ENCODE data around the gene RABGAP1L. TPM values are rescaled to one million over a fixed set of nuclear protein-coding genes. Genes with fewer than 3 reads are reported as not detected.
A peak's percentile ranks its signal among the peaks of the same experiment; 100 is the strongest.

Gene RABGAP1L
- total RNA-seq, 1 donor from 2014 or later: 69.2 TPM

DNA sequence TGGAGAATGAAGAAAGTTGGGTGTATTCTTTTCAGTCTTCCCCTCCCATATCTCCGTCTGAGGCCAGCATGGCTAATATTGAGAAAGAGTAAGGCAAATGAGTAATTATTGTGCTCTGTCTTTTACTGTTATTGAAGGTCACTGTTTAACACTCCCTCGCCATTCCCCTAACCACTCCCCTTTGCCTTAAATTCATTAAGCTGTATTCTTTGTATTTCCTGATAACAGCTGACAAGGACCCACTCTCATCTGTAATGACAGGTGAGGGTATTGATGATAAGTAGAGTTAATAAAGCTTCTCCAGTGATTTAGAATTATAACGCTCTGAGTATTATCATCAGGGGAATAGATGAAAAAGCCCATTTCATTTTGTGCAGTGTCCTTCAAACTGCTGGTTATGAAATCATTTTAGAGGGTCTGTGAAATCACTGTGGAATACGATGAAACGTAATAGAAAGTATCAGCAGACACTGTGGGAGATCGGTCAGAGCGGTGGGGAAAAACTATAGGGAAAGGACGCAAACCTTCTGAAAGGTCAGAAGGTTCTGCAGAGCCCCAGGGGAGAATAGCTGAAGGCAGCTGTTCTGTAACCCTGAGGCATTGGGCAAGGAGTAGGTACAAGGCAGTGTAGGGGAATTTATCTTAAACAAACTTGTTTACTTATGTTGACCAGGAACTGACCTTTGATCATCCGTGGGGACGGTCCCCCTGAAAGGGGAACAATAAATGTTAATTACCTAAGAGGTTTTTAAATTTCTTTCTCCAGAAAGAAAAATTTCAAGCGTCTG lies 794.2 kb downstream of the RABGAP1L start:
- peaks cover 36% of the 10 kb centered on the region for H3K4me1 ChIP-seq
- no peak overlapping the region for H3K4me3 ChIP-seq
- no peaks in the 10 kb centered on the region for H3K27me3 ChIP-seq (ENCODE audit: low read depth)
- intact Hi-C loops (cut with micrococcal nuclease): no loop called here
- TF ChIP-seq, protein P1, sequence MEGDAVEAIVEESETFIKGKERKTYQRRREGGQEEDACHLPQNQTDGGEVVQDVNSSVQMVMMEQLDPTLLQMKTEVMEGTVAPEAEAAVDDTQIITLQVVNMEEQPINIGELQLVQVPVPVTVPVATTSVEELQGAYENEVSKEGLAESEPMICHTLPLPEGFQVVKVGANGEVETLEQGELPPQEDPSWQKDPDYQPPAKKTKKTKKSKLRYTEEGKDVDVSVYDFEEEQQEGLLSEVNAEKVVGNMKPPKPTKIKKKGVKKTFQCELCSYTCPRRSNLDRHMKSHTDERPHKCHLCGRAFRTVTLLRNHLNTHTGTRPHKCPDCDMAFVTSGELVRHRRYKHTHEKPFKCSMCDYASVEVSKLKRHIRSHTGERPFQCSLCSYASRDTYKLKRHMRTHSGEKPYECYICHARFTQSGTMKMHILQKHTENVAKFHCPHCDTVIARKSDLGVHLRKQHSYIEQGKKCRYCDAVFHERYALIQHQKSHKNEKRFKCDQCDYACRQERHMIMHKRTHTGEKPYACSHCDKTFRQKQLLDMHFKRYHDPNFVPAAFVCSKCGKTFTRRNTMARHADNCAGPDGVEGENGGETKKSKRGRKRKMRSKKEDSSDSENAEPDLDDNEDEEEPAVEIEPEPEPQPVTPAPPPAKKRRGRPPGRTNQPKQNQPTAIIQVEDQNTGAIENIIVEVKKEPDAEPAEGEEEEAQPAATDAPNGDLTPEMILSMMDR (IDR thresholded peaks at IDR 0.05; ENCODE audit: borderline replicate concordance): no peak
- no peaks in the 10 kb centered on the region for H3K9me3 ChIP-seq (replicated peaks)
- no peak for DNase-seq
- H3K27ac ChIP-seq (replicated peaks): peak overlapping the region; percentile 22
- no peaks in the 10 kb centered on the region for H3K36me3 ChIP-seq

DNA sequence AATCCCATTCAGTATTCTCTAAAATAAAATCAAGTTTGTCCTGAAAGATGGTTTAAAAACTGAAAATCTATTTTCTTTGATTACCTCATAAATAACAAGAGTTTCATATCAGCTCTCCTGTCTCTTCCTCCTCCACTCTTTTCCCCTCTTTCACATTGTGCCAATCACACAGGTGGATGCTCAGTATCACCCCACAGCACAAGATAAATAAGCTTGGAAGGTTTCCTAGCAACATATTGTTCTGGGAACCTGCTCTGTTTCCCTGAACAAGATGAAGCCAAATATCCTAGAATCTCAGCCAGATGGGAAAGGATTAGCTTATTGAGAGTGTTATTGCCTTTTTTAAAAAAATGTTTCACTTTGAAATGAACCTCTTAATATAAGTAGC lies 794.7 kb downstream of the RABGAP1L start:
- intact Hi-C loops (cut with micrococcal nuclease): no loop called here

DNA sequence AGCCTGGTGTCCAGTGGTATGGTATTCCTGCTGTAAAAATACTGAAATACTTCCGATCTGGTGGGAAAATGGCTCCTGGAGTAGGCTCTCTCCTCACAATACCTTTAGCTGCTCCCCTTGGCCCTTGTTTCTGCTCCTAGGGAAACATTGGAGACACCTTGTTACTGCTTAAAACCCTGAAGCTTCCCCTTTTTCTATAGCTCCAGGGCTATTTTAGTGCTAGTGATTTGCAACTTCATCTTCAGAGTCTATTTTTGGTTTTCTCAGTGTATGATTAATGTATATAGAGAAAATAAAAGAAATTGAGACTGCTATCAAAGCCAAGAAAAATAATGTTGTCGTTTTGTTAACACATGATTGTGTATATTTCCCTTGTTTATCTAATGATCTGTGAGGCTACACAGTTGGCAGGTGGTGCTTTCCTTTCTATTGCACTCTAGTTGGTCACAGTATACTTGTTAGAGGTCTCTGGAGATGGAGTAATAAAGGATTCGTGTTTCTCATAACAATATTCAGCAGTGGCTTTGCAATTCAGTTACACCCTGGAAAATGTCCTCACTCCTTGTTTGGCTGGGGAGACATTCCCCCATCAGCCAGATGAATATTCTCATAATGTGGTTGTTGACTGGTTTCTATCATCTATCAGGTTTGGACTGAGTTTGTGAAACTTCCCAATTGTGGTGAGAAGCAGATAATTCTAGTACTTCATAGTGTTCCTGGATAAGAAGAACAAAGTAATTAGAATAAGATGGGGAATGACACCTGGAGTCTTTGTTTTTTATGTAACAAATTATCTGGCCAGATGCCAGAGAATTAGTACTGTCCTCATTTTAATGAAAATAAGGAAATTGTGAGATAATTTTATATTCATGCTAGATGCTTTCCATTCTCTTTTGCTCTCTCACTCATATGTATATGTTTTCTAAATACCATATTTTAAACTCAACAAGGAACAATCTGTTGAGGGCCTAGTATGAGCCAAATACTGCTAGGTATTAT lies 795.6 kb downstream of the RABGAP1L start:
- no peak for DNase-seq
- intact Hi-C loops (cut with micrococcal nuclease): no loop called here
- Histone ChIP-seq H3K27ac (replicated peaks) (peak overlapping the region; percentile 22), H3K4me3 (no peak overlapping the region), H3K9me3 (replicated peaks) (no peaks in the 10 kb centered on the region), H3K36me3 (no peaks in the 10 kb centered on the region), H3K27me3 (ENCODE audit: low read depth) (no peaks in the 10 kb centered on the region), H3K4me1 (peaks cover 36% of the 10 kb centered on the region)
- TF ChIP-seq, protein P1 (IDR thresholded peaks at IDR 0.05; ENCODE audit: borderline replicate concordance): no peak

More for the DNA sequence above, 794.7 kb downstream of the RABGAP1L start:
- Histone ChIP-seq H3K4me3 (no peak overlapping the region), H3K36me3 (no peaks in the 10 kb centered on the region), H3K9me3 (replicated peaks) (no peaks in the 10 kb centered on the region), H3K27ac (replicated peaks) (peak overlapping the region; percentile 22), H3K27me3 (ENCODE audit: low read depth) (no peaks in the 10 kb centered on the region), H3K4me1 (peaks cover 36% of the 10 kb centered on the region)
- TF ChIP-seq, protein P1 (IDR thresholded peaks at IDR 0.05; ENCODE audit: borderline replicate concordance): no peak
- DNase-seq: no peak

DNA sequence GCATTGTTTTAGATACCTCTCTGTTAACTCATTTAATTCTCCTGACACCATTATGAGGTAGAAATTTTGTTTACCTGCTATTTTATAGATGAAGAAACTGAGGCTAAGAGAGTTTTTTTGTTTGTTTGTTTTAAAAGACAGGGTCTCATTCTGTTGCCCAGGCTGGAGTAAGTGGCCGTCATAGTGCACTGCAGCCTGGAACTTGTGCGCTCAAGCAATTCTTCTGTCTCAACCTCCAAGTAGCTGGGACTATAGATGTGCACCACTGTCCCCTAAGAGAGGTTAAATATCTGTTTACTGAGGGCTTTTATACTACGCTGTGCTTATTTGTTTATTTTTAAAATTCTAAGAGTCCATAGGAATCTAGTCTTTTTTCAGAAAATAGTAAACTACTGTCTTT lies 796.8 kb downstream of the RABGAP1L start:
- no peaks in the 10 kb centered on the region for H3K27me3 ChIP-seq (ENCODE audit: low read depth)
- H3K4me3 ChIP-seq: no peak overlapping the region
- H3K27ac ChIP-seq (replicated peaks): no peak overlapping the region
- intact Hi-C loops (cut with micrococcal nuclease): no loop called here
- DNase-seq: no peak
- H3K36me3 ChIP-seq: no peaks in the 10 kb centered on the region
- no peaks in the 10 kb centered on the region for H3K9me3 ChIP-seq (replicated peaks)
- peaks cover 36% of the 10 kb centered on the region for H3K4me1 ChIP-seq
- TF ChIP-seq, protein P1 (IDR thresholded peaks at IDR 0.05; ENCODE audit: borderline replicate concordance): no peak

DNA sequence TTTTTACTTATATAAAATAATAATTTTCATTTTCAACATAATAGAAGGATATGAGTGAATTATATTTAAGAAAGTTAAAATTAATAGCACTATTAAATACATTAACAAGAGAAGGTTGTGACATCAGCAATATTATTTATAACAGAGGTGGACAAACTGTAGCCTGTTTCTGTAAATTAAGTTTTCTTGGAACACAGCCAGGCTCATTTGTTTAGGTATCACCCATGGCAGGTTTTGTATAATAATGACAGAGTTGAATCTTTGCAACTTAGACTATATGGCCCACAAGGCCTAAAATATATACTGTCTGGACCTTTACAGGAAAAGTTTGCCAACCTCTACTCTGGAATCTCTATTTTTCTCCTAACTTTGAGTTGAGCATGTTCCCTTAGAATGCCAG lies 797.7 kb downstream of the RABGAP1L start:
- Histone ChIP-seq H3K9me3 (replicated peaks) (no peaks in the 10 kb centered on the region), H3K27ac (replicated peaks) (no peak overlapping the region), H3K27me3 (ENCODE audit: low read depth) (no peaks in the 10 kb centered on the region), H3K36me3 (no peaks in the 10 kb centered on the region), H3K4me3 (no peak overlapping the region), H3K4me1 (peaks cover 36% of the 10 kb centered on the region)
- TF ChIP-seq, protein P1 (IDR thresholded peaks at IDR 0.05; ENCODE audit: borderline replicate concordance): no peak
- DNase-seq: no peak
- intact Hi-C loops (cut with micrococcal nuclease): no loop called here
